H9 (cell line): ENCODE results near the gene ITPA. TPM values are rescaled to one million over a fixed set of nuclear protein-coding genes. Genes with fewer than 3 reads are reported as not detected.
A peak's percentile ranks its signal among the peaks of the same experiment; 100 is the strongest.

Experiments used
- DNase-seq: peaks from one replicate; pipeline ENCODE4 v3.0.0-alpha.2; 2017
- H2AFZ ChIP-seq: one replicate; pipeline ENCODE4 v1.6.1; 2013; ENCODE audit warnings: mild to moderate bottlenecking, low read length, control low read depth, moderate library complexity
- H2AK5ac ChIP-seq: 2 replicates; pipeline ENCODE4 v1.6.1; 2013; ENCODE audit warnings: low read length, control low read depth, mixed read lengths; ENCODE audit not compliant: insufficient read length
- H2BK120ac ChIP-seq: one replicate; pipeline ENCODE4 v1.6.1; 2013; ENCODE audit warnings: low read depth, mild to moderate bottlenecking, low read length, control low read depth, inconsistent platforms; ENCODE audit not compliant: poor library complexity, severe bottlenecking
- H2BK12ac ChIP-seq: 2 replicates; pipeline ENCODE4 v1.6.1; 2013; ENCODE audit warnings: low read length, control low read depth, mixed read lengths, low read depth; ENCODE audit not compliant: insufficient read length
- H2BK15ac ChIP-seq: 2 replicates; pipeline ENCODE4 v1.6.1; 2013; ENCODE audit warnings: low read depth, low read length, control low read depth
- H2BK20ac ChIP-seq: one replicate; pipeline ENCODE4 v1.6.1; 2013; ENCODE audit warnings: low read depth, mild to moderate bottlenecking, low read length, control low read depth, inconsistent platforms; ENCODE audit not compliant: poor library complexity, severe bottlenecking
- H2BK5ac ChIP-seq: 2 replicates; pipeline ENCODE4 v1.6.1; 2013; ENCODE audit warnings: low read length, control low read depth, mixed read lengths; ENCODE audit not compliant: insufficient read length
- H3K14ac ChIP-seq: 2 replicates; pipeline ENCODE4 v1.6.1; 2013; ENCODE audit warnings: low read length, control low read depth; ENCODE audit not compliant: insufficient read depth
- H3K18ac ChIP-seq: 2 replicates; pipeline ENCODE4 v1.6.1; 2013; ENCODE audit warnings: low read depth, mild to moderate bottlenecking, mixed read lengths, low read length, control low read depth; ENCODE audit not compliant: insufficient read length
- H3K23ac ChIP-seq: 2 replicates; pipeline ENCODE4 v1.6.1; 2013; ENCODE audit warnings: low read length, control low read depth, mixed read lengths, low read depth; ENCODE audit not compliant: insufficient read length
- H3K23me2 ChIP-seq: 2 replicates; pipeline ENCODE4 v1.6.1; 2013; ENCODE audit warnings: low read depth, mild to moderate bottlenecking, mixed read lengths, low read length, control low read depth; ENCODE audit not compliant: insufficient read length, poor library complexity, severe bottlenecking
- H3K27ac ChIP-seq: 2 replicates; pipeline ENCODE4 v1.5.1; 2013; ENCODE audit warnings: low read length, control low read depth, mixed read lengths, low read depth; ENCODE audit not compliant: insufficient read length
- H3K27me3 ChIP-seq: 2 replicates; pipeline ENCODE4 v1.6.1; 2013; ENCODE audit warnings: low read length, control low read depth, inconsistent platforms; ENCODE audit not compliant: insufficient read depth
- H3K4ac ChIP-seq: 2 replicates; pipeline ENCODE4 v1.6.1; 2013; ENCODE audit warnings: low read depth, mild to moderate bottlenecking, control low read depth, inconsistent platforms, low read length, moderate library complexity
- H3K4me1 ChIP-seq: 2 replicates; pipeline ENCODE4 v1.6.1; 2013; ENCODE audit warnings: low read length, control low read depth, inconsistent platforms; ENCODE audit not compliant: insufficient read depth
- H3K4me2 ChIP-seq: 2 replicates; pipeline ENCODE4 v1.6.1; 2013; ENCODE audit warnings: low read length, control low read depth, mixed read lengths; ENCODE audit not compliant: insufficient read length, insufficient read depth
- H3K56ac ChIP-seq: 2 replicates; pipeline ENCODE4 v1.6.1; 2013; ENCODE audit warnings: low read depth, mild to moderate bottlenecking, mixed read lengths, low read length, control low read depth; ENCODE audit not compliant: insufficient read length
- H3K79me1 ChIP-seq: 2 replicates; pipeline ENCODE4 v1.6.1; 2013; ENCODE audit warnings: low read depth, mild to moderate bottlenecking, moderate library complexity, low read length, control low read depth, inconsistent platforms; ENCODE audit not compliant: insufficient read depth, poor library complexity, severe bottlenecking
- H3K79me2 ChIP-seq: 2 replicates; pipeline ENCODE4 v1.6.1; 2013; ENCODE audit warnings: low read length, control low read depth, inconsistent platforms; ENCODE audit not compliant: insufficient read depth
- H3K9ac ChIP-seq: 2 replicates; pipeline ENCODE4 v1.6.1; 2013; ENCODE audit warnings: low read length, control low read depth, mixed read lengths; ENCODE audit not compliant: insufficient read length; ENCODE audit errors: extremely low read depth
- H3K9me3 ChIP-seq: one replicate; pipeline ENCODE4 v1.6.1; 2013; ENCODE audit warnings: low read depth, low read length, inconsistent platforms; ENCODE audit not compliant: control insufficient read depth
- H3T11ph ChIP-seq: one replicate; pipeline ENCODE4 v1.6.1; 2013; ENCODE audit warnings: mild to moderate bottlenecking, low read length, control low read depth, inconsistent platforms
- H4K20me1 ChIP-seq: one replicate; pipeline ENCODE4 v1.6.1; 2013; ENCODE audit not compliant: control insufficient read depth, insufficient read length, insufficient read depth
- H4K5ac ChIP-seq: 2 replicates; pipeline ENCODE4 v1.6.1; 2013; ENCODE audit warnings: low read depth, mild to moderate bottlenecking, mixed read lengths, low read length, control low read depth; ENCODE audit not compliant: insufficient read length
- H4K8ac ChIP-seq: replicated peaks from 2 replicates; pipeline ENCODE4 v1.6.1; 2013; ENCODE audit warnings: low read length, control low read depth, mixed read lengths, low read depth; ENCODE audit not compliant: insufficient read length
- H4K91ac ChIP-seq: 2 replicates; pipeline ENCODE4 v1.6.1; 2013; ENCODE audit warnings: low read depth, mild to moderate bottlenecking, moderate library complexity, mixed read lengths, low read length, control low read depth; ENCODE audit not compliant: insufficient read length
- H3K27ac Mint-ChIP-seq, 3 experiments: 2 replicates in 2 of 3; 3 replicates in 1 of 3; pipeline ENCODE4 v1.8.0; 2020 to 2021; ENCODE audit warnings: mixed read lengths in 3 of 3, mild to moderate bottlenecking in 1 of 3, moderate library complexity in 1 of 3
- H3K27me3 Mint-ChIP-seq: 2 replicates; pipeline ENCODE4 v1.8.0; 2021; ENCODE audit warnings: low read depth, mild to moderate bottlenecking, moderate library complexity, mixed read lengths
- H3K36me3 Mint-ChIP-seq, 3 experiments: 2 replicates in 2 of 3; 3 replicates in 1 of 3; pipeline ENCODE4 v1.8.0; 2020 to 2021; ENCODE audit warnings: low read depth in 3 of 3, mixed read lengths in 3 of 3; ENCODE audit not compliant: insufficient read depth in 1 of 3
- H3K4me1 Mint-ChIP-seq, 2 experiments: 2 replicates each; pipeline ENCODE4 v1.8.0; 2020; ENCODE audit warnings: mixed read lengths in 2 of 2
- H3K4me3 Mint-ChIP-seq, 2 experiments: 2 replicates in 1 of 2; 3 replicates in 1 of 2; pipeline ENCODE4 v1.8.0; 2020 to 2021; ENCODE audit warnings: mild to moderate bottlenecking in 2 of 2, mixed read lengths in 2 of 2, moderate library complexity in 1 of 2
- H3K9me3 Mint-ChIP-seq, 2 experiments: 2 replicates in 1 of 2; 3 replicates in 1 of 2; pipeline ENCODE4 v1.8.0; 2020; ENCODE audit warnings: mild to moderate bottlenecking in 2 of 2, mixed read lengths in 2 of 2, moderate library complexity in 1 of 2
- WGBS: extraction: QIAGEN DNeasy Blood & Tissue Kit; methylation state at CpG from one replicate; pipeline ENCODE4 v1.1.7; 2013; ENCODE audit warnings: missing lambda C conversion rate, low lambda C conversion rate, mixed read lengths; ENCODE audit not compliant: insufficient read length; ENCODE audit errors: extremely low coverage; 5-methylcytosine and 5-hydroxymethylcytosine counted together
- total RNA-seq: library from RNA; stranded (reverse); gene quantifications from 2 replicates; pipeline ENCODE4 v1.2.1, GENCODE V29; 2021
- TF ChIP-seq, protein P1 (sequence below): fragments of 200-600 bp; sonication (generic); conservative IDR thresholded peaks from 3 replicates; pipeline ENCODE4 v1.8.0; 2021; ENCODE audit warnings: antibody characterized with exemption, mild to moderate bottlenecking

Gene ITPA
- total RNA-seq, 1 experiment from 2014 or later, result 74.5 TPM

DNA sequence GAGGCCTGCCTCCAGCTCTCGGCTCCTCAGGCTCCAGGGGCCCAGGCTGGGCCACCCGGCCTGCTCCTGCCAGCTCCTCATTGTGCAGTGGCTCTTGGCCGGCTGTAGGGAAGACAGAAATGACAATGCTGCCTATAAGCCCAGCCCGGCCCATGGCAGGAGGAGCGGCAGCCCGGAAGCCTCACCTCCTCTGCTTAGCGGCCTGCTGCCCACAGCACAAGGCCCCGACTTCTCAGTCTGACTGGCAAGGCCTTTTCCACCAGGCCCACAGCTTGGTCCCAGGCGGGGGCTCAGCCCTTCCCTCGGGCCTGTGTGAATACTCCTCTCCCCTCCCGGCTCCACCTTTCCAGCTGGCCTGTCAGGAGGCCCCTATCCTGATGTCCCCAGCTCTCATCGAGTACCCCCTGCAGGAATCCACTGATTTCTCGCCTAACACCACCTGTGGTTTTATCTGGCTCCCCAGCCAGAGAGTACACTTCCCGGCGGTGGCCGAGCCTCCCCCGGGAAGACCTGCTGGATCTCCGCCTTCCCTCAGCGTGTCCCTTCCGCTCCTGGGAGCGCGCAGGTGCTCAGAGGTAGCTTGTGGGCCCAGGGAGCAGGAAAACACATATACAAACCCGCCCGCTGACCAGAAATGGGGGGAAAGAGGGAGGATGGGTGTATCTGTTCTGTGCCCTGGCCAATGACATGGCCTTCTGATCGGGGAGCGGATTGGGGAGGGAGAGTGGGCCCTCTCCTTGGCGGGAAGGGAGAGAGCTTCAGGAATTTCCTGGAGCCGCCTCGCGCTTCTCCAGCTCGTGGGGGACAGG lies 5.8 kb upstream of the ITPA start:
- Histone ChIP-seq H4K5ac (no peak overlapping the region), H2BK20ac (no peak overlapping the region), H4K91ac (no peak overlapping the region), H3K4me2 (peak overlapping the region; percentile 78), H3K14ac (peak overlapping the region; percentile 42), H2AK5ac (no peak overlapping the region), H2BK12ac (no peak overlapping the region), H3K4me1 (peaks cover 3% of the 10 kb centered on the region; the same call in 1 of the 2 replicates), H4K8ac (no peak overlapping the region), H3K23ac (no peak overlapping the region), H2AFZ (no peak overlapping the region), H4K20me1 (no peaks in the 10 kb centered on the region), H3K79me2 (no peaks in the 10 kb centered on the region; the same call in 1 of the 2 replicates), H3K23me2 (peaks cover 10% of the 10 kb centered on the region), H3K27me3 (no peaks in the 10 kb centered on the region), H3K9me3 (no peaks in the 10 kb centered on the region), H2BK15ac (no peak overlapping the region), H3K4ac (no peak overlapping the region), H3K9ac (peak overlapping the region; percentile 68), H3K18ac (no peak overlapping the region), H3K79me1 (peaks cover 6% of the 10 kb centered on the region), H2BK120ac (no peak overlapping the region), H3K56ac (no peak overlapping the region), H2BK5ac (no peak overlapping the region), H3K27ac (no peak overlapping the region), H3T11ph (no peak overlapping the region)
- H3K9me3 Mint-ChIP-seq, result no peaks in the 10 kb centered on the region; a peak in 1 of 5 replicates
- peaks cover 5 to 12% of the 10 kb centered on the region in 2 experiments; a peak in 2 of 4 replicates for H3K4me1 Mint-ChIP-seq
- no CpG with 5 or more reads among the region's 31 CpGs for WGBS
- TF ChIP-seq, protein P1, sequence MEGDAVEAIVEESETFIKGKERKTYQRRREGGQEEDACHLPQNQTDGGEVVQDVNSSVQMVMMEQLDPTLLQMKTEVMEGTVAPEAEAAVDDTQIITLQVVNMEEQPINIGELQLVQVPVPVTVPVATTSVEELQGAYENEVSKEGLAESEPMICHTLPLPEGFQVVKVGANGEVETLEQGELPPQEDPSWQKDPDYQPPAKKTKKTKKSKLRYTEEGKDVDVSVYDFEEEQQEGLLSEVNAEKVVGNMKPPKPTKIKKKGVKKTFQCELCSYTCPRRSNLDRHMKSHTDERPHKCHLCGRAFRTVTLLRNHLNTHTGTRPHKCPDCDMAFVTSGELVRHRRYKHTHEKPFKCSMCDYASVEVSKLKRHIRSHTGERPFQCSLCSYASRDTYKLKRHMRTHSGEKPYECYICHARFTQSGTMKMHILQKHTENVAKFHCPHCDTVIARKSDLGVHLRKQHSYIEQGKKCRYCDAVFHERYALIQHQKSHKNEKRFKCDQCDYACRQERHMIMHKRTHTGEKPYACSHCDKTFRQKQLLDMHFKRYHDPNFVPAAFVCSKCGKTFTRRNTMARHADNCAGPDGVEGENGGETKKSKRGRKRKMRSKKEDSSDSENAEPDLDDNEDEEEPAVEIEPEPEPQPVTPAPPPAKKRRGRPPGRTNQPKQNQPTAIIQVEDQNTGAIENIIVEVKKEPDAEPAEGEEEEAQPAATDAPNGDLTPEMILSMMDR, result no peak
- peaks cover 22 to 36% (median 34%) of the 10 kb centered on the region in 3 experiments for H3K36me3 Mint-ChIP-seq
- H3K4me3 Mint-ChIP-seq, result peak overlapping the region; percentile 95 to 97
- no peaks in the 10 kb centered on the region for H3K27me3 Mint-ChIP-seq
- DNase-seq, result no peak
- peak overlapping the region in 2 of 3 experiments; percentile 97 to 98; a peak in 5 of 7 replicates for H3K27ac Mint-ChIP-seq
